ENCODE data around the gene ACOX3. TPM values are rescaled to one million over a fixed set of nuclear protein-coding genes. Genes with fewer than 3 reads are reported as not detected.

The ACOX3 gene
- total RNA-seq, 1 experiment from 2014 or later: 11.0 TPM

GRCh38 chr4:8370835-8371595 is 69.5 kb downstream of the ACOX3 start:
- no peak for TF ChIP-seq CTCF (IDR thresholded peaks at IDR 0.05; ENCODE audit: unreplicated experiment)
- no peaks in the 10 kb centered on the region for H3K27me3 Mint-ChIP-seq (ENCODE audit: unreplicated experiment)
- no TSS peak for BruUV-seq (replicated peaks)
- no peak overlapping the region for H3K4me3 Mint-ChIP-seq (ENCODE audit: low read depth, unreplicated experiment)
- no peak for DNase-seq
- no peaks in the 10 kb centered on the region for H3K4me1 Mint-ChIP-seq (ENCODE audit: low read depth, unreplicated experiment)
- no peak overlapping the region for H3K27ac Mint-ChIP-seq (ENCODE audit: unreplicated experiment)
- no peaks in the 10 kb centered on the region for H3K9me3 Mint-ChIP-seq (ENCODE audit: low read depth, unreplicated experiment)
- CTCF ChIA-PET: no interaction called here
- no peaks in the 10 kb centered on the region for H3K36me3 Mint-ChIP-seq (ENCODE audit: insufficient read depth, unreplicated experiment)
- intact Hi-C loops (cut with micrococcal nuclease; ENCODE audit: unreplicated experiment): no loop called here

- Mint-ChIP-seq H3K4me3 (ENCODE audit: low read depth, unreplicated experiment) (no peak overlapping the region), H3K9me3 (ENCODE audit: low read depth, unreplicated experiment) (no peaks in the 10 kb centered on the region), H3K27ac (ENCODE audit: unreplicated experiment) (no peak overlapping the region), H3K4me1 (ENCODE audit: low read depth, unreplicated experiment) (no peaks in the 10 kb centered on the region), H3K36me3 (ENCODE audit: insufficient read depth, unreplicated experiment) (no peaks in the 10 kb centered on the region), H3K27me3 (ENCODE audit: unreplicated experiment) (no peaks in the 10 kb centered on the region)
- TF ChIP-seq CTCF (IDR thresholded peaks at IDR 0.05; ENCODE audit: unreplicated experiment): no peak
- intact Hi-C loops (cut with micrococcal nuclease; ENCODE audit: unreplicated experiment): no loop called here
- CTCF ChIA-PET: no interaction called here
- no peak for DNase-seq
- no TSS peak for BruUV-seq (replicated peaks)
These were observed 70.3 kb downstream of the ACOX3 start for GRCh38 chr4:8370106-8370787.

GRCh38 chr4:8369426-8370105 is 71.0 kb downstream of the ACOX3 start:
- Mint-ChIP-seq H3K4me3 (ENCODE audit: low read depth, unreplicated experiment) (no peak overlapping the region), H3K4me1 (ENCODE audit: low read depth, unreplicated experiment) (no peaks in the 10 kb centered on the region), H3K27ac (ENCODE audit: unreplicated experiment) (no peak overlapping the region), H3K36me3 (ENCODE audit: insufficient read depth, unreplicated experiment) (no peaks in the 10 kb centered on the region), H3K27me3 (ENCODE audit: unreplicated experiment) (no peaks in the 10 kb centered on the region), H3K9me3 (ENCODE audit: low read depth, unreplicated experiment) (no peaks in the 10 kb centered on the region)
- DNase-seq: no peak
- intact Hi-C loops (cut with micrococcal nuclease; ENCODE audit: unreplicated experiment): no loop called here
- TF ChIP-seq CTCF (IDR thresholded peaks at IDR 0.05; ENCODE audit: unreplicated experiment): no peak
- CTCF ChIA-PET: no interaction called here
- BruUV-seq (replicated peaks): no TSS peak

- Mint-ChIP-seq H3K4me3 (ENCODE audit: low read depth, unreplicated experiment) (no peak overlapping the region), H3K36me3 (ENCODE audit: insufficient read depth, unreplicated experiment) (no peaks in the 10 kb centered on the region), H3K4me1 (ENCODE audit: low read depth, unreplicated experiment) (no peaks in the 10 kb centered on the region), H3K9me3 (ENCODE audit: low read depth, unreplicated experiment) (no peaks in the 10 kb centered on the region), H3K27ac (ENCODE audit: unreplicated experiment) (no peak overlapping the region), H3K27me3 (ENCODE audit: unreplicated experiment) (no peaks in the 10 kb centered on the region)
- no peak for TF ChIP-seq CTCF (IDR thresholded peaks at IDR 0.05; ENCODE audit: unreplicated experiment)
- CTCF ChIA-PET: no interaction called here
- DNase-seq: no peak
- BruUV-seq (replicated peaks): no TSS peak
- intact Hi-C loops (cut with micrococcal nuclease; ENCODE audit: unreplicated experiment): no loop called here
These were observed 71.5 kb downstream of the ACOX3 start for GRCh38 chr4:8368998-8369397.
